NOMO-1 treated with DMSO at 0.1 percent for 48 hours (cell line): Measurements from ENCODE around the gene EIPR1.
A peak's percentile ranks its signal among the peaks of the same experiment; 100 is the strongest.

Experiments
- DNase-seq: peaks from one replicate; lab custom pipeline; 2025; ENCODE audit not compliant: unreplicated experiment; lab: John Stamatoyannopoulos, UW

EIPR1 gene

GRCh38 chr2:3377612-3378432 is at the start of gene EIPR1:
Gene EIPR1, minus strand, starts transcription at chr2:3377818. Its CDS starts 129 bp downstream, at chr2:3377689.
- peak; percentile 98 for DNase-seq

DNA sequence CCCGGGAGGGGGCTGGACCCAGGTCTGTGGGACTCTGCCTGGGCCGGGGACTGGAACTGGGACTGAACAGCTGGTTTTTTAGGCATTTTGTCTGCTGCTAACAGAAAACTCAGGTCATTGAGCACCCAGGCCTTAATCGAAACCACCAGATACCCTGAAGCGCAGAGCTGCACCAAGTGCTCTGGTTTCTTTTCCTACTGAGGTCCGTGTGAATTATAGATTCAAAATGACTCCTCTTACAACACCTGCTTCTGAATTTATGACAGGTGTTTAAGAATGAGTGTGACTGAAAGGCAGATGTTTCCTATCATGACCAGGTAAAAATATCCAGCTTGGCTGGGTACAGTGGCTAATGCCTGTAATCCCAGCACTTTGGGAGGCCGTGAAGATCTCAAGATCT is 49.7 kb upstream of the EIPR1 start:
- DNase-seq = no peak

- no peak for DNase-seq
These were observed 49.0 kb upstream of the EIPR1 start for GRCh38 chr2:3426615-3427014.

DNA sequence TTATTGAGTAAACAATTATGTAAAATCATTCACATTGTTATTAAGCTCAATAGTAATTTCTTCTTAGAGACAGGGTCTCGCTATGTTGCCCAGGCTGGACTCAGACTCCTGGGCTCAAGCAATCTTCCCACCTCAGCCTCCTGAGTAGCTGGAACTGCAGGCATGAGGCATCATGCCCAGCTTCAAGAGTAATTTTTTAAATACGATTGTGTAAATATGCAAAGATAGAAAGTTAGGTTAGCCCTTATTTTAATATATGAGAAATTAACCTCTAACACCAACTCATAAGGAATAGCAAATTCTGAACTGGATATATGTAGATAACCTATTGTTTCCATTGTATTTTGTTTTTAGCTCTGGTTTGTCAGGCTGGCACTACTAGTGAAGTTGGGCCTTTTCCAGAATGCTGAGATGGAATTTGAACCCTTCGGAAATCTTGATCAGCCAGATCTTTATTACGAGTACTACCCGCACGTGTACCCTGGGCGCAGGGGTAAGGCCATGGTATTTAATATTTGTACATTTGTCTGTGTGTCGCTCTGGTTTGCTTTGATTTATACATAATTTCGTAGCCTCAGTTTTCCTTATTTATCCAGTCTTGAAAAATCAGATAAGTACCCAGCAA is 46.7 kb upstream of the EIPR1 start:
- no peak for DNase-seq

DNA sequence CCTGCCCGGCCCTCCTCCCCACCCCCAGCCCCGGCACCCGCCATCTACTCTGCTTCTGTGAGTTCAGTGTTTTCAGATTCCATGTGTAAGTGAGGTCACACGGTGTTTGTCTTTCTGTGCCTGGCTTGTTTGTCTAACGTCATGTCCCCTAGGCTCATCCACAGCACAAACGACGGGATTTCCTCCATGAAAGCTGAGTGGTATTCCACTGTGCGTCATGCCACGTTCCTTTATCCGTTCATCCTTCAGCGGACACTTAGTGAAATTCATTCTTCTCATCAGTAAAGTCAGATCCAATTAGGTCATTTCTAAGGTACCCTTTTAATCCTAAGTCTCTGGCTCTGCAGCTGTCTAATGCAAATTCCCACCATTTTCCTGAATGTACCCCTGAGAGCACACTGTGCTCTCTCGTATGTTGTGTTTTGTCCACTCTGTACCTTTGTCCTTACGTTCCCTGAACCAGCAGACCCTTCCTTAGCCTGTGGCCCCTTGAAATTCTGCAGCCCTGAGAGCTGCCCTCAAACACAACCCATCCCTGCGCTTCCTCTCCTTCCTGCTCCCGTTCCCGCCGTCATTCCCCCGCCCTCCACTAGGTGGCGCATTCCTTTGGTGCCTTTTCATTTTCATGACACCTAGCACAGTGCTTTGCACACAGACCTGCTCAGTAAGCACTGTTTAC is 46.0 kb upstream of the EIPR1 start:
- DNase-seq = peak; percentile 39

DNA sequence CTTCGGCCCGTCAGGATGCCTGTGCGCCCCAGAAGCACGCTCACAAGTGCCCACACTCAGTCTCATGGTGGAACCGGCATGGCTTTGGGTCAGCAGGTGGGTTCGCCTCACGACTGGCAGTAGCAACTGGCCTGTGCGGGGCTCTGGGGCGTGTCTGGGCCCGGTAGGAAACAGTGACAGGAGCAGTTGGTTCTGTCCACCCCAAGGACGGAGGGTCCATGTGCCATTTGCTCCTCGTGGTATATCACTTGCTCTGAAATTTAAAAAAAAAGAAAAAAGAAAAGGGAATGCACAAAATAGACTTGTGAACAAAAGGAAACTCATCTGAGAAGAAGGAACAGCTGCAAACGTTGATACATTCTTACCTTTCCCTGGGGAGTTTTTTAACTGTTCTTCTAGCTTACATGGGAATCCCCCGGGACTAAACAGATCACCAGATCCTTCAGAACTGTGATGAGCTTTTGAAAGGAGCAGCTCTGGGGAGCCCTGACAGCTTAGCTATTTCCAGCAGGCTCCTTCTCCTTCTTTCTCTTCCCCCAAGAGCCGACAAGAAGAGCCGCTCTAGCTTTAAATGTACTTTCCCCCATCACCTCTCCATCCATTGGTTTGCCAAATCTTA is 44.7 kb upstream of the EIPR1 start:
- DNase-seq = no peak

- DNase-seq = no peak
These were observed 44.0 kb upstream of the EIPR1 start for GRCh38 chr2:3421580-3421979.

- no peak for DNase-seq
These were observed 43.3 kb upstream of the EIPR1 start for GRCh38 chr2:3420769-3421397.

DNA sequence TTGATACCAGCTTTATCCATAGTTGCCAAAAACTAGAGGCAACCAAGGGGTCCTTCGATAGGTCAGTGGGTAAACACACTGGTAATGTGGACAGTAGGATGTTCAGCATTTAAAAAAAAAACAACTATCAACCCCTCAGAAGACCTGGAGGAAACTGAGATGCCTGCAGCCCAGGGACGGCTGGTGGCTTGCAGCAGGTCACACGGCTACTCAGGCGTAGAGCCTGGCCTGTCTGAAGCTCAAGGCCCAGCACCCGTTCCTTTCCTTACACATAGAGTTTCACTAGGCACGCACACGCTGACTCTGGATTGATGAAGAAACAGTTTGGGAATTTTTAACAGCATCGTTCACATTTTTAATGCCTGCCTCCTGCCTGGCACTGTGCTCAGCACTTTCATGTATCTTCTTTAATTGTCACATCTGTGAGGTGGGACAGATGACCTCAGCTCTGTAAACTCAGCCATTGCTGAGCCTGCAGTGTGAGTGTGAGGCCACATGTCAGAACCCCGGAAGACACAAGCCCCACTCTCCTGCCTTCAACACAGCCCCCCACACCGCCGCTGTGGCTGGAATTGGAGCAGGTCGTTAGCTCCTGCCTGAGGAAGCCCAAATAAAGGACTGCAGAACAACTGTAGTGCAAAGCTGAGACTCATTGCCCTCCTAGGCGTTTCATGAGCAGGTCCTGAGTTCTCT is 42.6 kb upstream of the EIPR1 start:
- DNase-seq = no peak

- no peak for DNase-seq
These were observed 41.3 kb upstream of the EIPR1 start for GRCh38 chr2:3418766-3419404.

GRCh38 chr2:3414133-3414860 is 36.7 kb upstream of the EIPR1 start:
- DNase-seq = no peak

GRCh38 chr2:3413697-3414096 is 36.1 kb upstream of the EIPR1 start:
- no peak for DNase-seq

DNA sequence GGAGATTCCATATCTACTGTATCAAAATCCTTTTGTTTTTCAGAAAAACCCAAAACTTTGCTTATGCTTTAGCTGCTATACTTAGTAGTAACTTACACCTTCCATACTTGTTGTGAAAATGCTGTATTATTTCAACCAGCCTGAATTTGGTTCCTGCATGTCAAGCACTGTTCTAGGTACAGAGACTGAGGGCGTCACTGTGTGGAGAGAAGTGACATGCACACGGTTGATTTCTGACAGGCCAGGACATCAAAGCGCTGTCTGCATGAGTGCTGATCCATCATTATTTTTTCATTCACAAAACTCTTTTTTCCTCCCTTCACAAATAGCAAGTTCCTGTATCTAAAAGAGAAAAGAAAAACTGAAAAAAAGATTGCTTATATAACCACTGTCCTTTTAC is 33.5 kb upstream of the EIPR1 start:
- DNase-seq = no peak

DNA sequence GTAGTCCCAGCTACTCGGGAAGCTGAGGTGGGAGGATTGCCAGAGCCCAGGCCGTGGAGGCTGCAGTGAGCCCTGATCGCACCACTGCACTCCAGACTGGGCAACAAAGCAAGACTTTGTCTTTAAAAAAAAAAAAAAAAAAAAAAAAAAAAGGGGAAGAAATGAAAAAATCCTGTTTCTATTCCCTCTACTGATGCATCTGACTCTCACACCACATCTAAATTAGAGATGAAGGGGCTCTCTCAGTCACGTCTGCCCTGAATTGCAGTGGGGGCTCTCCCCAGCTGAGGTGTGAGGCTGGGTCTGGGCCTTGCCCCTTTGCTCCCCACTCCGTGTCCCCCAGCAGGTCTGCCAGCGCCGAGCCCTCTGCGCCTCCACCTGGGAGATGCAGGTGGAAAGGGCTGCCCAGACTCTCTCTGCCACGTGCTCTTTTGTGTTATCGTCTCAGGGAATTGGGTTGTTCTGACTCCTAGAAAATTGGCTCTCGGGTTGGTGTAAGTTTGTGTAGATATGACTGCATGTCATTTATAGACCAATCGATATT is 32.1 kb upstream of the EIPR1 start:
- no peak for DNase-seq

DNA sequence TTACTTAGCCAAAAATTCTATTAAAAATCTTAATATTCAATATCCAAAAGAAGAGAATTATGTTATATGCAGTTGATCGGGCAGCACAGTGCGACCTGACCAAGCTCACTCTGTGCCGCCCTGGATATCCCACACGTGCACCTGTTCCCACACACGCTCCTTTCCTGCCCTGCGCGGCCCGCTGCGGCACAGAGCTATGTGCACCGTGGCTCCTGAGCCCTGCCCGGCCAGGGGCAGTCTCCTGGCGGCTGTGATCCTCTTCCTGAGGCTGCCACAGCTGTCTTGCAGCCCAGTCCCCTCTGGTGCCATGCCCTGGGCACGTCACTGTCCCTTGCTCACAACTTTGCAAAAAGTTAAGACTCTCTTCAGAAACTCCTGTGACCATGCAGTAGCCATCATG is 31.2 kb upstream of the EIPR1 start:
- no peak for DNase-seq

DNA sequence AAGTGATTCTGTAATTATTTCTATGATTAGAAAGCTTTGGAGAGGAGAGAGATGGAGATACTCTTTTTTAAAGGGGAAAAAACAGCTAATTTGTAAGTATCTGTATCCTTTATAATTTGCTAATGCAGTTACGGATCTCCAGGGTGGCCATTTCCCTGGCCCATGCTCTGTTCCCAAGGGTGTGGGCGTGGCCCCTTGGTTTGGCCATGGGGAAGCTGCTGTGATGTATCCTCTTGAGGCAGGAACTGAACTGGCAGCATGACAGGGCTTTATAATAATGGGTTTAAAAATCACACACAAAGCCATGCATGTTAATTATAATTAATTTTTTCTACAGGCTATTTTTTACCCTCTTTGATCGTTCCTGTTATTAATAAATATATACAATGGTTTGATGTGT is 28.9 kb upstream of the EIPR1 start:
- DNase-seq = no peak

DNA sequence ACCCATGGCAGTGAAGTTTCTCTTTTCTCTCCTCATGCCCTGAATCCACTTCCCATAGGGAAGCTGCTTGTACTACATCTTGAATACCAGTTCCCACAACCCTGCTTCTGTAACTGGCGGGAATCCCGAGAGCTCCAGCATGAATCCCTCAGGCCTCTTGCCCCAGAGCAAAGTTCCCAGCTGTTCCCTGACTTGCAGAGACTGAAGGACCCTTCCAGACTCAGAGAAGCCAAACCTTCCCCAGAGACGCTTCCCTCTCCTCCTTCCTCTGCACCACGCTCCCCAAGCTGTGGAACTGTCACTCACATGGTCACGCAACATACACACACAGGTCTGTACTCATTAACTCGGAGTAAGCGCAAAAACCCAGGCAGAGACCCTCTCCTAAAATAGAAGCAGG is 28.3 kb upstream of the EIPR1 start:
- no peak for DNase-seq

DNA sequence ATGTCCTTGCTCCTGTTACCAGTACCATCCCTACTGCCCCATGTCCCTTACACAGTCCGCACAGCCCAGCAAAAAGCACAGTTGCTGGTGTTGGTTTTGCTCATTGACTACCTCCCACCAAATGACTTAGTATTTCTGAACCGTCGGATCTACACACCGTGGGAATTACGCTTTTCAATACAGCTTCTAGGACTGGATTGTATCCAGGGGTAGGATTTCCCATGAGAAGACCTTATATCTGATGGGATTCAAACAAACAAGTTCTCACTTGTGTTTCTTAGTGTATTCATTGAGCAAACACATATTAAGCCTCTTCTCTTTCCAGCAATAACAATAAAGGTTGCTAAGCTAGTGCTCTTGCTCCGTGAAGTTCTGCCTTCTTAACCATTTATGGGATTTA is 27.7 kb upstream of the EIPR1 start:
- no peak for DNase-seq

DNA sequence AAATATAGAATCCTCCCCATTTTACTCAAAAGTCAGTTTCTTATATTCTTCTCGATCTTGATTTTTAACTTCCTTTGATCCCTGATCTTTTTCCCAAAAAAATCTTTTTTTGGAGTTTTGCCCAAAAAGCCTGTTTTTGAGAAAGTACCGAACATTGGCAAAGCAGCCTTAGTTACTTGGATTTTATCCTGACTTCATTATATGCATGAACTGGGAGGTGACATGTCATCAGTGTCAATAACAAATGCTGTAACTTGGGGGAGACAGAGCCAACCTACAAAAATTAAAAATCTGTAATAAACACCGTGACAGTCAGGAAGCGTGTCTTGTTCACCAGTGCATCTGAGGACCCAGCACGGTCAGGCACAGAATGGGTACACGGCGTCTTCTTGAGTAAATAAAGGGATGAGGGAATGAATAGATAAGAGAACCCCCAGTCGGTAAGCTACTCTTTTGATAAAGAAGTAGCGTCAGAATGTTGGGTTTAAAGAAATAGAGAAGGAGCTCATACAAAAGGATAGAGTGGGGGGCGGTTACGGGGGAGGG is 26.8 kb upstream of the EIPR1 start:
- DNase-seq = no peak
